ENCODE measurements around the gene IGF2BP3.

IGF2BP3 gene

DNA sequence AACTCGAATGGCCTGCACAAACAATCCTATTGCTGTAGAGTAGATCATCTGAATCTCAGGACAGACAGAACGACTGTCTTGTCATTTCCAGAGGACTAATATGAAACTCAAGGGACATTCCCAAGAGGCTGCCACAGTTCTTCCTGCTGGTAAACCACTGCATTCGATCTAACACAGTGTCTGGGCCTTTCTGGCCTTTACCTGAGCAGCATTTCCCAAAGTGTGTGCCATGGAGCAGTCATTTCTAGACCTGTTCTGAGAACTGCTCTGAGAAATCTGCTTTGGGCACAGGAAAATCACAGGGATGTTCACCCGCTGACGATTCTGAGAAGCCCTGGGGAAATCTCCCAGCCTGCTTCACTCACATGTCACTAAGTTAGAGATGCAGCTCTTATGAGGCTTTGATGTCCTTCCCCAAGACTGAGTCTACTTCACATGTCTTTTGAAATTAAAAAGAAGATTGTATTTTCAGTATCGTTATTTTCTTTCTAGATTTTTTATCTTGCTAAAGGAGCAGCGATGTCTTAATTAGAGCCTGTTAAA is 205.3 kb downstream of the IGF2BP3 start:
- no peak for DNase-seq

DNA sequence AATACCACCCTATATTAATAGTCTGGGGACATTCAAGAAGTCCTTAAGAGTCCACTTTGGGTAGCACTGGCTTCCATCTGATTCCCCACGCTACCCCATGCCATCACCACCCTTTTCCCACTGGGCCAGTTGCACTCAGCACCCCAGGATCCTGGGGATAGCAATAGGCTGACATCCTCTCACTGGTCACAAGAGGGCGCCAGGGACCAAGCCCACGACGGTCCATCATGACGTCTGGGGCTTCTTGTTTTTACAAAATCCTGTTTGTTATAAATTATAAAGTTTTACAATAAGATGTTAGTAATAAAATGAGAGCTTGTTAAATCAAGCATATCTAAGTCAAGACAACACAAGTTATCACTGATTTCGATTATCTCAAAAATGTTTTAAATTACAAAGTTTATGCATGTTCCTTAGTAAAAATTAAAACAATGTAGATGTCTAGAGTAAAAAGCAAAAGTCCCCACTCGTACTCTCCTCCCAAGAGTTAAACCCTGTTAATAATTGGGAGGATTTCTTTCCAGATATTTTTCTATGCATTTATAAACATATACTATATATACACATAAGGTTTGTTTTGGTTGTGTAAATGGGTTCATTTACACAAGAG is 208.3 kb downstream of the IGF2BP3 start:
- DNase-seq: peak; percentile 8

DNA sequence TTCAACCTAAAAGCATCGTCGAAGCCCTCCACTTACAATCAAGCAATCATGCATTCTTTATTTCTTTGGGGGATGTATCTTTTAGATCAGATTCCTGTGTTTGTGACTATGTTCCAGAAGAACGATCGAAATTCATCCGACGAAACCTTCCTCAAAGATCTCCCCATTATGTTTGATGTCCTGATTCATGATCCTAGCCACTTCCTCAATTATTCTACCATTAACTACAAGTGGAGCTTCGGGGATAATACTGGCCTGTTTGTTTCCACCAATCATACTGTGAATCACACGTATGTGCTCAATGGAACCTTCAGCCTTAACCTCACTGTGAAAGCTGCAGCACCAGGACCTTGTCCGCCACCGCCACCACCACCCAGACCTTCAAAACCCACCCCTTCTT is 209.9 kb downstream of the IGF2BP3 start:
- DNase-seq: no peak
